Stimulated activated CD4-positive, alpha-beta T cell treated with anti-CD3 and anti-CD28 coated beads, TNF-alpha, amount 100 ng/mL, for 24 hours (primary cell): Measurements from ENCODE around the gene MYO3B.
"Not testable (repeated sequence)": the region's sequence is repeated elsewhere in the genome, so short reads cannot be mapped to it uniquely, and the experiment has no call there.

Experiments
- DNase-seq, 3 experiments: peaks; one replicate each; pipeline ENCODE4 v3.0.0-alpha.2; 2020; ENCODE audit warnings: low read depth in 3 of 3

MYO3B gene

DNA sequence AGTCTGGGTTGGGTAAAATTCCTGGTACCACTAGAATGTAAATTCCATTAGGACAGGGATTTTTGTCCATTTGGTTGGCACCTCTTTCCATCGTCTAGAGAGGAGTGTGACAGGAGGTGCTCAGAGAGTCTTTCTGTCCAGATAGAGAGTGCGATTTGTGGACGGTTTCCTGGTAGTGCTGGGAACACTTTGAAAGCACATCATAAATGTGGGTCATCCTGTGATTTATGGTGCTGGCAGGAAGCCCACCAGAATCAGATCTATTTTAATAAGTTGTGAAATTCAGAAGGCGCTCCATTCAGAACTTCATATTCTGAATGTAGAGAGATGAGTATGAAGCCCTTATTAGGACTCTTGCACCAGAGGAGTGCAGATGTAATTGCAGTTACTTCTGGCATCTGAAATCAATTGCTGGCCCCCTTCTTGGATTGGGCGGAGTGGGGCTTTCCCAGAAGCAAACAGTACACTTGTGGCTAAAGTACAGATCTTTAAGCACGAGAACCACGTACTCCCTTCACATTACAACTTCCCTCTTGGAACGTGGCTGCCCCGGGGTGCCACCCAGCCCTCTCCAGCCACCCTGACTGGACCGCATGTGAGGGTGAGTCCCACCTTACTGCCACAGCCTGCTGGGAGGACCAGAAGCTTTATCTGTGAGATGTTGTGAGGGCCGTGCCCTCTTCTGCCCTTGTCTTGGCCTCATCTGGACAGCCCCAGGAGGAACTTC, 243.2 kb downstream of the MYO3B start:
- no peak for DNase-seq

DNA sequence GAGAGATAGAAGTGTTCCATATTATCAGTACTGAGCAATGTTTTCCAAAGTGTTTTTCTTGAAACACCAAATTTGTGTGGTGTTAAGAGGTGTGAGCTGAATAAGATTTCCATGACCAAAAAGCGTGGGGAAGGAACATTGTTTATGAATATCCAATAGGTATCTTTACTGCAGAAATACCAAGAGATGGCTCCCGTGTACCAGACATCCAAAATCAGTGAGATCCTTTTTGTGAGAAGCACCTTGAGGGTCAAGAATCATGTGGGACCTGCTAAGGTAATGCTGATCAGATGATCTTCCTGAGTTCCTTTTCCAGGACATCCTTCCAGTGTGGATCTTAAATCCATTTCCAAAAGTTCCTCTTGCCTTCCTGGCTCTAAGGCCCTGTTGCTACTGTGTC, 246.0 kb downstream of the MYO3B start:
- DNase-seq, result no peak

DNA sequence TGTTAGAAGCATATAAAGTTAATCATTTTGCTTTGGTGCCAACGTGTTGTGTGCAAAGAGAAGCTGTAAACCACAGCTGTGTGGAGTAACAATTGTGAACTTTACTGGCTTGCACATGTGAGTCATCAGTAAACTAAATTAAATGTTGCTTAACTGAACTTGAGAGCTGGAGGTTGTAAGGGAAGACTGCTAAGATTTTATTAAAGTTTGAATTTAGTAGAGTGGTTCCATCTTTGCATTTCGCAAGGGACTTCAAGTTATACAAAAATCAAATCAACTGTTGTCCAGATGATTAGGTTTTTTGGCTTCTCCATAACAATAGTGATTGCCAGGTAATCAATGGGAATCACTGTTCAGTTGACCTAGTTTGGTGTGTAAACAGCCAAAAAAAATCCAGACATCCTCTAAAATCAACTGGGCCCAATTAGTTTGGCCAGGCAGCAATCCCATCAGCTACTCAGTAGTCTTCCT, 247.4 kb downstream of the MYO3B start:
- DNase-seq, result no peak

DNA sequence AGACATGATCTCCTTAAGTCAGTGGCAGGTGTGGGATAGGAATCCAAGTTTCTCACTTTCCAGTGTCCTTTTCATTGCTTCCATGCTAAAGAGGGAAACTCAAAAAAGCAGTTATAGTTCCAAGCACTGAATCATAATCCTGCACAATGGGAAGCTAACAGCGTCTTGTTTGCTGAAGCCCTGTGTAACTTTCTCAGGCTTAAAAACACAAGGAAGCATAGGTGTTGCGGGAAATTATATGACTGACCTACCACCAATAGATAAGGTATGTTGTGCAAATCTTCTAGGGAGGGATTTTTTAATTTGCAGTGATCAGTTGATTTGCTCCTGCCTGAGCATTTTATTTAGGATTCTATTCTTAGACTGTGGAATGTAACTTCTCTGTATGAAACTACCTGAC, 250.9 kb downstream of the MYO3B start:
- DNase-seq, result no peak

DNA sequence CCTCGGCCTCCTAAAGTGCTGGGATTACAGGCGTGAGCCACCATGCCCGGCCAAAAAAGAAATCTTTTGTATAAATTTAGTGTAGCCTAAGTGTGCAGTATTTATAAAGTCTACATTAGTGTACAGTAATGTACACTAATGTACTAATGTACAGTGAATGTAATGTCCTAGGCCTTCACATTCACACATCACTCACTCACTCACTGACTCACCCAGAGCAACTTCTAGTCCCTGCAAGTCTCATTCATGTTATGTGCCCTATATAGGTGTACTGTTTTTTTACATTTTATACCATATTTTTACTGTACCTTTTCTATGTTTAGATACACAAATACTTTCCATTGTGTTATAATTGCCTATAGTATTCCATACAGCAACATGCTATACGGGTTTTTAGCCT, 254.9 kb downstream of the MYO3B start:
- no peak for DNase-seq

DNA sequence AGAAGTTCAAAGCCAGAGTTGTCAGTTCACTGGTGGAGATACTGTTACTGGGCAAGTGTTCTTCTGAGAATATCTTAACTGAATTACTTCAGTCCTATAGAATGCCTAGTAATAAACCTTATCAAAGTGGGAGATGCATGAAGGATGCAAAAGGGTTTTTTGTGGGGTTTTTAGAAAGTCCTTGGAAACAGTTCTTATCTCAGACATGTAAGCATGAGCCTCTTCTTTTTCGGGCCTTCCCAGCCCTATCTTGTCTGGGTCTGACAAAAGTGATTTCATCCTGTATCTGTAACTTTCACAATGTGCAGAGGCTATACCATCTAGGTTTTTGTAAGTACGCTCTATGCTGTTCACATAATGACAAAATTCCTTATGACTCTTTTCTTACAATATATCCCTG, 255.5 kb downstream of the MYO3B start:
- no peak for DNase-seq

DNA sequence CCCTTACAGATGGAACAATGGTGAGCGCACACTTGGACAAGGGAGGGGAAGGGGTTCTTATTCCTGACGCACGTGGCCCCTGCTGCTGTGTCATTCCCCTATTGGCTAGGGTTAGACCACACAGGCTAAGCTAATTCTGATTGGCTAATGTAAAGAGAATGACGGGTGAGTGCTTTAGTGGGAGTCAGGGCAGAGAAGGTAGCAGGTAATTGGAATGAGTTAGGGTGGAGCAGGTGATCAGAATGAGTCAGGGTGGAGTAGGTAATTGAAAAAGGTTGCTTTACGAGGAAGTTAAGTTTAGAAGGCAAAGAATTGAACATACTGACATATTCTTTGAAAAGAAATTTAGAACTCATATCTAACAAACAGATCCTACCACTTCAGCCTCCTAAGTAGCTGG, 256.4 kb downstream of the MYO3B start:
- not testable (repeated sequence) for DNase-seq

DNA sequence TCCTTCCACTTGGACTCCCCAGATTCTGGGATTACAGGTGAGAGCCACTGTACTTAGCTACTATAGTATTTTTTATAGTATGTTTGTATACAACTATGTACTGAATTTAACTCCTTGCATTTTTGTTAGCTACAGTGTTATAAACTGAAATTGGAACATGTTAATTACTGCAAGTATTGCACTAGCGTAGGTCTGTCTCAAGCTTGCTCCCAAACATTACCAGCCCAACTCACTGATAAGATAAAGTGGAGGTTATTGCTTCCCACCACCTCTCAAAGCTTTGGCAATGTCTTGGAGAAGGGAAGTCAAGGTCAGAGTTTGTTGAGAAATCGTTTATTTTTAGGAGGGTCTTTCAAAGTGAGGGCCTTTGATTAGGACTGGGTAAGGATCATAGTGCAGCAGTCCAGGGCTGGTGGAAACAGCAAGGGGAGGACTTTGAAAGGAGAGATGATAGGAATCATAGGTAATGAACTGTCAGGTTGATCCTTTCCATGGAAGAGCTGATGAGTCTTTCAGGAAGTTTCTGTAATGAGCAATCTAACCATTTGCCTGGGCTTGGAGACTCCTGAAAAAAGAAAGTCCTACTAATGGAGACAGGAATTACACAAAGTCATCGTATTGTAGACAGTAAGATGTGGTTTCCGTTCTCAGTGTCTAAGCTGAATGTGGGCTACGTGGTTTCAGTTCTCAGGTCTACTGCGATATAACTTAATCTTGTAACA, 257.1 kb downstream of the MYO3B start:
- DNase-seq, result no peak

DNA sequence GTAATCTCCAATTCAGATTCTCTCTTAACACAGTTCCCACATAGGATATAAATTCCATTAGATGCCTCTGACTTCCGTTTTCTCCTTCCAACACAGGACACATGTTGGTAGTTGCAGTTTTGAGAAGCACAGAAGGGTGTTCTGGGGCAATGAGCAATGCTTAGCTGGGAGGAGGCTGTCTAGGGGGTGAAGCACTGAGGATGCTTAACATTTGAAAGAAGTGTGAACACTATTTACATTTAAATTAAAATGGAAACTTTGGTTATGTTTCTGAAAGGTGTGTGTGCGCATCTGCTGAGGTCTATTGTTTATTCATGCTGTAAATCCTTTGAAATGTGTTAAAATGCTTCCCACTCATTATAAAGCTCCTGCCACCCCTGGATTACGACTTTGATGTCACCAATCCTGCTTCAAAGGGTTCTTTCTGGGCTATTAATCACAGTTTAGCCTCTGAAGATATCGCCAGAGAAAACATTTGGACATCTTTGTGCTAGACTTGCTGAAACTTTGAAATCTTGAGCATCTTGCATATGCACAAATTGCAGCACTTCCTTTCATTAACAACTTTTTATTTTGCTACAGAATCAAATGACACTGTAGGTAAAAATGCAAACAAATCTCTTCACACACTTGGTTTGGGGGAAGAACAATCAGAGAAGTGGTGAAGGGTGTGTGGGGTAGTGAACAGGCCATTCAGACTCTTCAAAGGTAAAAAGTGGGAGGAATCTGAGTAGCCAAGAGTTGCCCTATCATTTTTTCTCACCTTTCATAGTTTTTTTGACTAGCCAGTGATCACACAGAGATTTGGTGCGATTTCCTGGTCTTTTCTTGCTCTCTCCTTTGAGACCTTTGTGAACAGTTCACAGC, 258.4 kb downstream of the MYO3B start:
- no peak for DNase-seq

DNA sequence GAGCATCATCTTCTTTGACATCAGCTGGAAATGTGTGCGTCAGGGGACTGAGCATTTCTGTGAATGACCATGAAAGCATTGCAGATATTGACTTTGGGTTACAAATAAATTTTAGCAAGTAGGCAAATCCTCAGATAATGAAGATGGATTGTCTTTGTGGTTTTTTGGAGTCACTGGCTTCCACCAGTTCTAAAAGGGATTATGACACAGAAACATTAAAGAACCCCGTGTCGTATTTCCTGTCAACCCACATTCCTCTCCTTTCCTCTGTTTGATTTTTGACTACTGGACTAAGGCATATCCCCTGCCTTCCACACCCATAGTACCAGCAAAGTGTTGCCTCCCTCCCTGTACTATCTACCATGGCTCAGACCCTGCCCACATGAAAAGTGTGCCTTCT, 268.1 kb downstream of the MYO3B start:
- no peak for DNase-seq

DNA sequence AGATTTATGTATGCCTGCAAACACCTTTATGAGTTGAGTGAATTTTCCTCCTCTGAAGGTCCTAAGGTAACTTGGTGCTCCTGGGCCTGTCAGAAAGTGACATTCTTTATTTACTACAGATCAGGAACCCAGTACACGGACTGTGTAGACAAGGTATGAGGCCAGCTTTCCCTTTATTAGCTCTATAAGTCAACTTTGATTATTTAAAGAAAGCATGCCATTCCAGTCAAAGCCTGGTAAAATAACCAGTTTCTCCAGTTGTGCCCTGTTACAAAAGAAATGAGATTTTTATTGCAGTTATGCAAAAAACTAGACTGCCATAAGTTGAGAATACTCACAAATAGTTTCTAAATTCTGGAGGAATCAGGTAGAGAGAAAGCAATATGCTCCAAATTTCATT, 271.1 kb downstream of the MYO3B start:
- DNase-seq, result no peak

DNA sequence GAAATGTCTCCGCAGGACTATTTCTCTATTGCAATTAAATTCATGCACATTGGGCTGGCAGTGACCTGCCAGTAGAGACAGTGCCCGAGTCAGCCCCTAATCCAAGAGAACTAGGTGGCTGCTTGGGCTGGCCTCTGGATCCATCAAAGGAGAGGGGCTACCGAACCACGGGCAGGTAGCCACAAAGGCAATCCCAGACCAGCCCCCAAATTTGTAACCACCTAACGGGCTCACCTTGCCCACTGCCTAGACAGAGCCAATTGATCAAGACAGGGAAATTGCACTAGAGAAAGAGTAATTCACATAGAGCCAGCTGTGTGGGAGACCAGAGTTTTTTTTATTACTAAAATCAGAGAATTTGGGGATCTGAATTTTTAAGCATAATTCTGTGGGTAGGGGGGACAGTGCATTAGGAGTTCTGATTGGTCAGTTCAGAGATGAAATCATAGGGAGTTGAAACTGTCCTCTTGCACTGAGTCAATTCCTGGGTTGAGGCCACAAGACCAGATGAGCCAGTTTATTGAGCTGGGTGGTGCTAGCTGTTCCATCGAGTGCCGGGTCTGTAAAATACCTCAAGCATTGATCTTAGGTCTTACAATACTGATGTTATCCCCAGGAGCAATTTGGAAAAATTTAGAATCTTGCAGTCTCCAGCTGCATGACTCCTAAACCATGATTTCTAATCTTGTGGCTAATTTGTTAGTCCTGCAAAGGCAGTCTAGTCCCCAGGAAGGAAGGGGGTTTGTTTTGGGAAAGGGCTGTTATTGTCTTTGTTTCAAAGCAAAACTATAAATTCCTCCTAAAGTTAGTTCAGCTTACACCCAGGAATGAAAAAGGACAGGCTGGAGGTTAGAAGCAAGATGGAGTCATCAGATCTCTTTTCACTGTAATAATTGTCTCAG, 276.8 kb downstream of the MYO3B start:
- DNase-seq, result no peak

DNA sequence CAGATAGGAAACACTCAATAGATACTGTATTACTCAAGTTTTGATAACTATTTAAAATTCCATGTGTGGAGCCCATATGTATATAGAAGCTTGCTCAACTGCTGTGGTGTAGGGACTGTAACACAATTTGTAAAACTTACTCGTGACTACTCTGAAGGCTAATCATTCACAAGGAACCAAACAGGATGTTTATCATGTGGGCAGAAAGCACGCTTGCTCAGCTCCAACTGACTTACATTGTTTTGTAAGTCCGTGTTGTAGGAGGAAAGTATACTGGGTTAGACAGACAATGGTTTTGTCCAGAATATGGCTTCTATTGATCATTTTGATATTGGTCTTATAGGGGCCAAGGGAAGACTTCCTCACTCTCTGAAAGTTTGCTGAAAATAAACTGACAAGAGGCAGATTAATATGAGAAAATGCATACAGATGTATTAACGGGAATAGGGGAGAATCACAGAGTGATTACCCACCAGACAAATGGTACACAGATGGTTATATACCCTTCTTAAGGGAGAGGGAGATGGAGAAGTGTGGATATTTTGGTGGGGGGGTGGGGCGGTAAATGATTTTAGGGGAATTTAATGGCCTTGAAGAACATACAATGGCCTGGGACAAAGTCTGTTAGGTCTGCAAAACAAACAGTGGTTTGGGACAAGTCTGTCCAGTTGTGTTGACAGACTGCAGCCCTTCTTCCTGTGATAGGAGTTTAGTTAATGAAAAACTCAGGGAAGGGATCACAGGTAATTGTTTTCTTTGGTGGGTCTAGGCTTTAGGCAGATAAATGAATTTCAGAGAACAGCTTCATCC, 277.9 kb downstream of the MYO3B start:
- DNase-seq, result no peak

DNA sequence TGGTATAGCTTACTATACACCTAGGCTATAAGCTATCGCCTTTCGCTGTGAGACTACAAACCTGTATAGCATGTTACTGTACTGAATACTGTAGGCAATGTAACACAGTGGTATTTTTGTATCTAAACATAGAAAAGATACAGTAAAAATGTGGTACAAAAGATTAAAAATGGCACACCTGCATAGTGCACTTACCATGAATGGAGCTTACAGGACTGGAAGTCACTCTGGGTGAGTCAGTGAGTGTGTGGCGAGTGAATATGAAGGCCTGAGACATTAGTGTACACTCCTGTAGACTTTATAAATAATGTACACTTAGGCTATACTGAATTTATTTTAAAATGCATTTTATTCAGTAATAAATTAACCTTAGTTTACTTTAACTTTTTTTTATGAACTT, 279.0 kb downstream of the MYO3B start:
- DNase-seq, result no peak

DNA sequence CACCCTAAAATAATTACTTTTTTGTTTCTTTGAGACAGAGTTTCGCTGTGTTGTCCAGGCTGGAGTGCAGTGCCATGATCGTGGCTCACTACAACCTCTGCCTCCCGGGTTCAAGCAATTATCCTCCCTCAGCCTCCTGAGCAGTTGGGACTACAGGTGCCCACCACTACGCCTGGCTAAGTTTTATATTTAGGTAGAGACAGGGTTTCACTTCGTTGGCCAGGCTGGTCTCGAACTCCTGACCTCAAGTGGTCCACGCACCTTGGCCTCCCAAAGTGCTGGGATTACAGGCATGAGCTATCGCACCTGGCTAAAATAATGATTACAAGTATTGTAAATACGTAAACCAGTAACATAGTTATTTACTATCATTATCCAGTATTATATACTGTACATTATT, 279.8 kb downstream of the MYO3B start:
- DNase-seq, result no peak

DNA sequence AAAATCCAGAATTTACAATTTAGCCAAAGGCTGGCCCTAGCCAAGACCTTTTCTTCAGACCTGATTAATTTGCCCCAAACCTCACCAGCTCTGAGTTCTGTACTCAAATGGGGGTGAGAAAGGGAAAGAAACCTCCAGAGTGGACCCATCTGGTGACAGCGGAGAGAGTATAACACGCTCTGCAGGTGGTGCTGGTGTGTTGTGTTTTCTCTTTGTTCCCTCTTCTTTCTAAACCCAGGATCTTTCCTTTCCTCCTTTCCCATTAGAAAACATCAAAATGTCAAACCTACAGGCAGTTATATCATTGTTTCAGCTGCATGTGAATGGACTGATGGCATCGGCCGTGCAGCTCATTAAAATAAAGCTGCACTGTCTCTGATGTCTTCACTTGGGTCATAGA, 283.9 kb downstream of the MYO3B start:
- no peak for DNase-seq

DNA sequence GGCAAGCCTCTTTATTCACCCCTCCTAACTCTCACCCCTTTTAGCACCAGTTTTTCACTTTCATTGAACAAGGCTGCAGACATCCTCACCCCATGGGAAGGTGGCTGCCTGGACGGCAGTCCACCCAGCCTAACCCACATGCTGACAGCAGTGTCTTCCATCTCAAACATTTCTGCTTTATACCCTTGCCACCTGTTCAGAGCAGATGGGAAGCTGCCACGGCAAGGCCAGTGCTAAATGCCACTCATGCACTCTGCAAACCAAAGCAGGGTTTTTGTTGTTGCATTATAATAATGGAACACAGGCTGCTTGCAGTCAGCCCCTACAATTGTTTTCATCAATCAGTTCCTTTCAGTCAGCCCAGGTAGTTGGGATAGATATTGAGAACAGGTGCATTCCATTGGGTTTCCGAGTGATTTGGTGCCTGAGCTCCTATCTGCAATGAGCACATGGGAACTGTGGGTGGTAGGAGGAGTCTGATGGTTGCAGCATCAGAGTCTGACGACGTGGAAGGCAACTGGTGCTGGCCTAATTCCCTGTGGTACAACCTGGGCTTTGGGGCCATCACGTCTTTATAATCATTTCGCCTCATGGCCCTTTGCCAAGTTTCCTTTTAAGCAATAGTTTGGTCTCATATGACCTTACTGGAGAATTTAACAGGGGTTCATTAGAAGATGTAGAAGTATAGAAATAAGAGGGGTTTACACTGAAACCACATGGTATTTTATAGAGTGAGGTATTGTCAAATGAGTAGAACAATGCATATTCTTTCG, 284.7 kb downstream of the MYO3B start:
- DNase-seq, result no peak

DNA sequence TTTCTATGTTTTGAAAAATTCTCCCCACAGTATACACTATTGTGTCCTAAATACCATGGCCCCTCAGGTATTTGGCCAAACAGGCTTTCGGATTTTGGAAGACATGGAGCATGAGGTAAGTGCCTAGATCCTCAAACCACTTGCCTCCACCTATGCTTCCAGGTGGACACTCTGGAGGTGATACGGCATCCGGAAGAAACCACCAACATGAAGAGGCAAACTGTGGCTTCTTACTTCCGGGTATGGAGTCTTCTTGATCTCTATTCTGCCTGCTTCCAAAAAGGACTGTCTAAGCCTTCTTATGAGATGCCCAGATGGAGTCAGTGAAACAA, 285.2 kb downstream of the MYO3B start:
- no peak for DNase-seq

DNA sequence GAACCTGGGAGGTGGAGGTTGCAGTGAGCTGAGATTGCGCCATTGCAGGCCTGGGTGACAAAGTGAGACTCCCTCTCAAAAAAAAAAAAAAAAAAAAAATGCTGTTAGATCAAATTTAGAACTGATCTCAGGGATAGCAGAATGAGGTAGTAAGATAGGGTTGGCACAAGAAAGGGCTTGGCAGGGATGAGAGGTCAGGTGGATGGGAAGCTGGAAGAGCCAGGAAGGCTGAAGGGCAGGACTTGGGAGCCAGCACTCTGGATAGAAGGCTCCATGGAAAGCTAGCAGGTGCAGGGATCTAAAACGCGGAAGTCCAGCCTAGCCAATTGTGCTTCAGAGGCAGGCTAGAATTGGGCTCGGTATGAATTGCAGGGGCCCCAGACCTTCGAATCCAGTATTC, 286.3 kb downstream of the MYO3B start:
- DNase-seq, result no peak

DNA sequence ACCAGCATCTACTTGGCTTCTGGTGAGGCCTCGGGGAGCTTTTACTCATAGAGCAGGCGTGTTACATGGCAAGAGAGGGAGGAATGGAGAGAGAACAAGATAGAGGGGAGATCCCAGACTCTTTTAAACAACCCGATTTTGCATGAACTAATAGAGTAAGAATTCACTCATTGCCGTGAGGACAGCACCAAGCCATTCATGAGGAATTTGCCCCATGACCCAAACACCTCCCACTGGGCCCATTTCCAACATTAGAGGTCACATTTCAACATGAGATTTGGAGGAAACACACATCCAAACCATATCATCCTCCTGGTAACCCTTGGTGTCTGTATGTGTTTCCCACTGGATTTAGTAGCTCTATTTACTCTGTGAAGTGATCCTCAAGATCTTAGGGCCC, 287.3 kb downstream of the MYO3B start:
- DNase-seq, result no peak
